GM18505 (cell line): Measurements from ENCODE around the gene ADAR.

ENCODE experiments used
- ATAC-seq: cut with Tn5 transposase; IDR thresholded peaks from one replicate; pipeline ENCODE4 v1.9.1; 2021; ENCODE audit not compliant: unreplicated experiment
- POLR2A ChIP-seq: IDR thresholded peaks from 4 replicates; pipeline ENCODE4 v1.6.1; 2011; ENCODE audit warnings: borderline replicate concordance; ENCODE audit not compliant: insufficient read depth, insufficient read length; ENCODE audit errors: extremely low read depth

Gene ADAR

DNA sequence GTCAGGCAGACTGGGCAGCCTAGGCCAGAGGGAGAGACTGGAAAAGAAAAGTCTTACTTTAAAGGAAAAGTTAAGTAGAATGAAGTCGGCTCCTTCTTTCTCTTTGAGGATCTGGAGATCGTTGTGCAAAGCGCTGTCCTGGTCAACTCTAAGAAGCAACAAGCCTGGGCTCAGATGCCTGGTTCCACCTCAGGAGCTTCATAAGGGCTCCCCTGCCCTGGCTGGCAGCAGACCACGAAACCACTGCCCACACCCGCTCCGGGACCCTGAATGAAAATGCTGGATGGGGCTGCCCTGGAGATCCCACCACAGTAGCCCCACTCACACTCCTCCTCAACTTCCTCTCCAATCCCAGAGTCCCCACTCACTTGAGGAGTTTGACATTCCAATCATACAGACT lies 56.0 kb downstream of the ADAR start:
- no peak for TF ChIP-seq POLR2A
- ATAC-seq, result no peak

- no peak for ATAC-seq
- TF ChIP-seq POLR2A, result no peak
Measured at GRCh38 chr1:154551474-154551873, 56.5 kb downstream of the ADAR start.

GRCh38 chr1:154550657-154551056 lies 57.3 kb downstream of the ADAR start:
- no peak for TF ChIP-seq POLR2A
- no peak for ATAC-seq

- TF ChIP-seq POLR2A, result no peak
- no peak for ATAC-seq
Measured at GRCh38 chr1:154550070-154550469, 57.9 kb downstream of the ADAR start.

DNA sequence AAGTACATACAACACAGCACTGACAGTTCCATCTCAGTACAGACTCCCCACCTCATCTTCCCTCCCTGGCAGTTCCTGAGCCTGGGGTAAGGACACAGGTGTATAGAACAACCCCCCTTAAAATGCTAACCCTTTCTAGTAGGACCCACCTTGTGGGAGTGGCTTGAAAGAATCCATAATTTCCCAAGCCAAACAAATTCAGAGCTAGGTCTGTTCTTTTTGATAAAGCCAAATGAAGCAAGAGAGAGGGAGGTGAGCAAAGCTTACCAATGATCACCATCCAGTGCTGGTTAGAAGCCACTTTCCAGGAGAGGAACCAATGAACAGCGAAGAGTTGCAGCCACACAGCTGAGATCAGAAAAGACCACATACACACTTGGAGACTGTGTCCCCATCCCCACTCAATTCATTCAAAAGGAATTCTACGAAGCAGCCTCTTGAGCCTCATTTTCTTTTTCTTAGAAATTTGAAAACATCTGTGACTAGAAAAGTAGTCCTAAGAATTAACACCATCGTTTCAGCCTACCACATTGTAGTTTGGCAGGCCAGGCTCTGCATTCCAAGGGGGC lies 58.7 kb downstream of the ADAR start:
- no peak for ATAC-seq
- TF ChIP-seq POLR2A, result no peak

- no peak for ATAC-seq
- no peak for TF ChIP-seq POLR2A
Measured at GRCh38 chr1:154548028-154548427, 60.0 kb downstream of the ADAR start.

DNA sequence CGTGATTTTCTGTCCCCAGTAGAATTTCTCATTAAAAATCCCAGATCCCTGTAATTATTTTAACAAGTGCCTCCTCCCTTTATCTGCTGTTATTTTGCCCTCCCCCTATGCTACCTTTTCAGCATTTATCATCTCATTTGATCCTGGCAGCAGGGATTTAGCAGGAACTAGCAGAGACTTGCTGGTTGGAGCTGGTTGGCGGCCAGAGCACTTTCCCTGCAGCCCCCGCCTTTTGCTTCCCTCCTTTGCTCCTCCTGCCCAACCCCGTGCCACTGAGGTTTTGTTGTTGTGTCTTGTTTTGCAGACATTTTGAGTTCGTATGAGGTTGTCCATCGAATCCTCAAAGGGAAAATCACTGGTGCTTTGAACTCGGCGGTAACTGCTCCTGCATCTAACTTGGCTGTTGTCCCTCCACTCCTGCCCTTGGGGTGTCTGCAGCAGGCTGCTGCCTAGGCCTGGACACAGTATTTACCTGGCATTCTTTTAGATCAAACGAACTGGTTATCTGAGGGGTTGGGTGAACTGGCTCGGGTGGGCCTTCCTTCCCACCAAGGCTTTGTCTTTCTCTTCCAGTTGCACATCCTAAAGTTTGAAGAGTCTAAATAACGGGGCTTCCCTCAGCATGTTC lies 60.8 kb downstream of the ADAR start:
- no peak for ATAC-seq
- TF ChIP-seq POLR2A, result no peak

- ATAC-seq, result no peak
- no peak for TF ChIP-seq POLR2A
Measured at GRCh38 chr1:154546264-154547063, 61.5 kb downstream of the ADAR start.

DNA sequence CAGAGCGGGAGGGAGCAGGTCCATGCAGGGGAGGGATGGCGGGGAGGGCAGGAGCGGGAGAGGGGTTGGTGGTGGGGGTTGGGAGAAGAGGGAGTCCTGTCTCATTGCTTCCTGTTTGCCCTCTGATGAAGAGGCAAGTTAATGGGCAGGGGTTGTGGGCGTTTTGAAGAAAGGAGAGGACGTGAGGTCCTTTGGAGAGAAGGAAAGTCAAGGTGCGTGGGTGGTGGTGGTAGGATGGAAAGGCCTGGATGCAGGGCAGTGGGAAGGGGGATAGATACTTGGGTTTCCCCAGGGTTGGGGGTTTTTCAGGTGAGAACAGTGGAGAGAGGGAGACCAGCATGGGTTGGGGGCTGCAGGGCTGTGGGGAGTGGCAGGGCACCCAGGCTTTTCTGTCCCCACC lies 66.8 kb downstream of the ADAR start:
- ATAC-seq, result no peak
- no peak for TF ChIP-seq POLR2A

DNA sequence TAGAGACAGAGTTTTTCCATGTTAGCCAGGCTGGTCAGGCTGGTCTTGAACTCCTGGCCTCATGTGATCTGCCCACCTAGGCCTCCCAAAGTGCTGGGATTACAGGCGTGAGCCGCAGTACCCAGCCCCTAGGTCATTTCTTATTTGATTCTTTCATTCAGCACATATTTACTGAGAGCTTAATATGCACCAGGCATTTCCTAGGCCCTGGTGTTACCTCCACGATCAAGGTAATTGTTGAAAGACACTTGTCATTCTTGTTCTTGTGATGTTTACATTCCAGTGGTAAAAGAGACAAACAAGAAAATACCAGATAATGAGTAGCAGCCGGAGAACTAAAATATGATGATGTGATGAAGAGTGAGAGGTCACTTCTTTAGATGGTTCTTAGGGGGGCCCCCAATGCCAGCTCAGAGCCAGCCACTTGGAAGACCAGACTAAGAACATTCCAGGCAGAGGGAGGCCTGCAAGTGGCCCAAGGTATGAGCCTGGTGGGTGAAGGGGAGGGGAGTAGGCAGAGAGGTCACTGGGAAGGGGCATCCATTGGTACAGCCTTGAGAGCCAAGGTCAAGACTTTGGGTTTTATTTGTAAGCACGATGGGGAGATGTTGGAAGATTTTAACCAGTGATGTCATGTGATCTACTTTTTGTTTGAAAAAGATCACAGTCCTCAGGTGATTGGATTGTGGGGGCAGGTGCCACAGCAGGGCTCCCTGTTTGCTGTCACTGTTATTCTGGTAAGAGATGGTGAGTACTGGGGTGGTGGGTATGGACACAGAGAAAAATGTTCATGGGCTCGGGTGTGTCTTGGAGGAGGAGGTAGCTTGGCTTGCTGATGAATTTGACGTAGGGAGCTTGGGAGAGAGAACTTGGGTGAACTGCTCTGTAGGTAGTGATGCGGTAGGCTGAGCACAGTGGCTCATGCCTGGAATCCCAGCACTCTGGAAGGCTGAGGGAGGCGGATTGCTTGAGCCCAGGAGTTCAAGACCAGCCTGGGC lies 68.2 kb downstream of the ADAR start:
- TF ChIP-seq POLR2A, result no peak

GRCh38 chr1:154536570-154536969 lies 71.4 kb downstream of the ADAR start:
- TF ChIP-seq POLR2A, result no peak
- ATAC-seq, result no peak

More for the DNA sequence above, 68.2 kb downstream of the ADAR start:
- no peak for ATAC-seq

DNA sequence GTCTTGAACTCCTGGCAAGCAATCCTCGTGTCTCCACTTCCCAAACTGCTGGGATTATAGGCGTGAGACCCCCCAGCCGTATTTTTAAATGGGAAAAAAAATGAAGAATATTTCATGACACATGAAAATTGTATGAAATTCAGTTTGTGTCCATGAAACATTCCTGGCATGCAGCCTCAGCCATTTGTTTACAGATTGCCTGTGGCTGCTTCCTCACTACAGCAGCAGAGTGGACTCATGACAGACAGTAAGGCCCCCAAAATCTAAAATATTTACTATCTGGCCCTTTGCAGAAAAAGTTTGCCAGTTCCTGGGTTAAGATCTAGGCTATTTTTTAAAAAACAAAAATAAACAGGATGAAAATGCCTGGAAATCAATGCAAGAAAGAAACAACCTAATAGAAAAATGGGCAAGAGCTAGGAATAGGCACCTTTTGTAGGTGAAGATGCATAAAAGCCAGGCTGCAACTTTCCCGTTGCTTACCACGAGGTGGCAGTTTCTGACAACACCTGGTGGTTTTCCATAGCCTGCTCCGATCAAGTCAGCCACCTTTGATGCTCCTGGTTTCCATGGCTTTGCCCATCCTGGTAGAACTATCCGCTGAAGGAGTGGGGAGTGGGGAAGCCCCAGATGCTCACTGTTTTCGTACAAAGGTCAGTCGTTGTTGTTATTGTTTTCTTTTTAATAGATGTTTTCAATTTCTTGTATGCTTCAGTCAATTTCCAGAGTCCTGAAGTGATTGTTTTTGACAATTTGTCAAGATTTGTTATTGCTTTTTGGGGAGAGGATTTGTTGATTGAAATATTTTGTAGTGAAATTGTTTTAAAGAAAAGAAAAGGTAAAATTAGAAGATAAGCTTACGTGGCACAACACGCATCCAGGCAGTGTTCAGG lies 73.8 kb downstream of the ADAR start:
- TF ChIP-seq POLR2A, result no peak
- no peak for ATAC-seq
